HEK293T (cell line): ENCODE results near the gene AGAP1.

Experiments
- SP1 ChIP-seq: fragments of 450-650 bp; IDR thresholded peaks from 2 replicates; pipeline ENCODE4 v1.6.1; 2017
- TARDBP ChIP-seq: fragments of 450-650 bp; IDR thresholded peaks from 2 replicates; pipeline ENCODE4 v1.6.1; 2016

DNA sequence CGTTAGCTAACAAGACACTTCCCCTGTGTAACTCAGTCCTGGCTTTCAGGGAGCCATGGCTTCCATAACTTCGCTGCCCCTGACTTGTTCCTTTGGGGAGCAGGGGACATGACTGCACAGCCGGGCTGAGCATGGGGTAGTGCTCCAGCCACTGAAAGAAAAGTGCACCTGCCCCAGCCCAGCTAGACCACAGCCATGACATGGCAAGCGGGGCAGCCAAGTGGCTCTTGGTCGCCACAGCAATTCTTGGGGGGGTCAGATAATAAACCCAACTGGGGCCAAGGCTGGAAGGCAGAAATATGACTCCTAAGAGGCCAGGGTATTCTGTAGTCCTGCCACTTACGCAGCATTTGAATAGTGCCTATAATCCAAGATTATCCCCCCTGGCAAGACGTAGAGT, 385.3 kb downstream of the AGAP1 start:
- TF ChIP-seq TARDBP (no peak), SP1 (no peak)
